Stimulated activated naive CD4-positive, alpha-beta T cell treated with Interleukin-2 at 50 U/mL for 16 hours (primary cell): ENCODE data around the gene PCDHGA6.
"Not testable (repeated sequence)": the region's sequence is repeated elsewhere in the genome, so short reads cannot be mapped to it uniquely, and the experiment has no call there.

Source experiments
- DNase-seq: peaks from one replicate; lab custom pipeline; 2025; lab: John Stamatoyannopoulos, UW

The PCDHGA6 gene

DNA sequence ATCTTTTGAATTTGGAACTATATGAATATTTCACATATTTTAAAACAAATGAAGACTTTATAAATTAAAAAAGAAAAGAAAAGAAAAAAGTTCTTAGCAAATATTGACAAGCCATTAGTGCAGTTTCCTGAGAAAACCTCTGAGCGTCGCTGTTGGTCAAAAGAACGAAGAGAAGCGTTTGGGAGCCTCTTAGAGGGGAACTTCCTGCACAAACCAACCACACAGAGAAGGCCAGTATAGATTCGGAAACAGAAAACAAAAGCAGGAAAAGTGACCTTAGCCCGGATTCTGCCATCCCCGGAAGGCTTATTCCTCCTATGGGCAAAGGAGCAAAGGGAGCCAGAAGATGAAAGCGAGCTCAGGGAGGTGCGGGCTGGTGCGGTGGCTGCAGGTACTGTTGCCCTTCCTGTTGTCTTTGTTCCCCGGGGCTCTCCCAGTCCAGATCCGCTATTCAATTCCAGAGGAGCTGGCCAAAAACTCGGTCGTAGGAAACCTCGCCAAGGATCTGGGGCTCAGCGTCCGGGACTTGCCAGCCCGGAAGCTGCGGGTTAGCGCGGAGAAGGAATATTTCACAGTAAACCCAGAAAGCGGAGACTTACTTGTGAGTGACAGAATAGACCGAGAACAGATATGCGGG lies 13.8 kb upstream of the PCDHGA6 start, which contains the start of gene PCDHGB2:
PCDHGB2 (plus strand) TSS at position 205 of the 637 bp plus-strand sequence; CDS start at position 347, 142 bp downstream.
- DNase-seq = no peak

DNA sequence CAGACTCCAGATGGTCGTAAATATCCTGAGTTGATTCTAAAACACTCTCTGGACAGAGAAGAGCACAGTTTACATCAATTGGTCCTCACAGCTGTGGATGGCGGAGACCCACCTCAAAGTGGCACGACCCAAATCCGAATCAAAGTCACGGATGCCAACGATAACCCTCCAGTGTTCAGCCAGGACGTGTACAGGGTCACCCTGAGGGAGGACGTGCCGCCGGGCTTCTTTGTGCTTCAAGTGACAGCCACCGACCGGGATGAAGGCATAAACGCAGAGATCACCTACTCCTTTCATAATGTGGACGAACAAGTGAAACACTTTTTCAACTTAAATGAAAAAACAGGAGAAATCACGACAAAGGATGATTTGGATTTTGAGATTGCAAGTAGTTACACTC lies 13.0 kb upstream of the PCDHGA6 start:
- no peak for DNase-seq

DNA sequence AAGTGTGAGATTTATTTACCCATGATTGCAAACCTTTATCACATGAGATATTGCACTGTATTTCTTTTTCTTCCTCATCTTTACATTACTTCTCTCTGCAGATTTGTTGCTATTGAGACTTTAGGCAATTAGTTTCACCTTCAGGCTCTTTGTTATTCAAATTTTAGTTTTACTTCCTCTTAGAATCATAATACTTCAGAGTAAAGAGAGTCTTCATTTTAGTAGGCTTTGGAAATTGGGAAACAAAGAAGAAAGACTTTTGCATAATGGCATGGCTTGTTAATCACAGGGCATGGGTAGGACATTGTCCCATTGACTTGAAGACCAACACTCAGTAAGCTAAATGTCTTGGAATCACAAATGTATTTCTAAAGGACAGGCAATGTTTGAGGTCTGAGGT lies 11.0 kb upstream of the PCDHGA6 start:
- no peak for DNase-seq

DNA sequence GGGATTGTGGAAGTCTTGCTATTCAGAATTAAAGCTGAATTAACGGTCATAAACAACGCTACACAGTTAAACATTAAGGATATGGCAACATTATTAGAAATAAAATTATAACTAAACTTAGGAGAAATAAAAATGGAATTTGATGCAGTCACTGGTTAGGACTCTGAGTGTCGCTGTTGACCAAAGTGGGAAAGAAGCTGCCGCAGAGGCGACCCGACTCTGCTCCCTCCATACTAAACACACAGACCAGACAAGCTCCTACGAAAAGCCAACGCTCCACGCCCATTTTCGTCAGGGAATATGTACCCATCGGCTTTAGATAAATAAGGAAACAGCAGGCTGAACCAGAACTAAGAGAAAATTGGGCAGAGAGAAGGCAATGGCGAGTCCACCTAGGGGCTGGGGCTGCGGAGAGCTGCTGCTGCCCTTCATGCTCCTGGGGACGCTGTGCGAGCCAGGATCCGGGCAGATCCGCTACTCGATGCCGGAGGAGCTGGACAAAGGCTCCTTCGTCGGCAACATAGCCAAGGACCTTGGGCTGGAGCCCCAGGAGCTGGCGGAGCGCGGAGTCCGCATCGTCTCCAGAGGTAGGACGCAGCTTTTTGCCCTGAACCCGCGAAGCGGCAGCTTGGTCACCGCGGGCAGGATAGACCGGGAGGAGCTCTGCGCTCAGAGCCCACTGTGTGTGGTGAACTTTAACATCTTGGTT lies 9.6 kb upstream of the PCDHGA6 start, which contains the start of gene PCDHGA5:
PCDHGA5 (plus strand) TSS at position 211 of the 709 bp plus-strand sequence; CDS start at position 380, 169 bp downstream.
- no peak for DNase-seq

DNA sequence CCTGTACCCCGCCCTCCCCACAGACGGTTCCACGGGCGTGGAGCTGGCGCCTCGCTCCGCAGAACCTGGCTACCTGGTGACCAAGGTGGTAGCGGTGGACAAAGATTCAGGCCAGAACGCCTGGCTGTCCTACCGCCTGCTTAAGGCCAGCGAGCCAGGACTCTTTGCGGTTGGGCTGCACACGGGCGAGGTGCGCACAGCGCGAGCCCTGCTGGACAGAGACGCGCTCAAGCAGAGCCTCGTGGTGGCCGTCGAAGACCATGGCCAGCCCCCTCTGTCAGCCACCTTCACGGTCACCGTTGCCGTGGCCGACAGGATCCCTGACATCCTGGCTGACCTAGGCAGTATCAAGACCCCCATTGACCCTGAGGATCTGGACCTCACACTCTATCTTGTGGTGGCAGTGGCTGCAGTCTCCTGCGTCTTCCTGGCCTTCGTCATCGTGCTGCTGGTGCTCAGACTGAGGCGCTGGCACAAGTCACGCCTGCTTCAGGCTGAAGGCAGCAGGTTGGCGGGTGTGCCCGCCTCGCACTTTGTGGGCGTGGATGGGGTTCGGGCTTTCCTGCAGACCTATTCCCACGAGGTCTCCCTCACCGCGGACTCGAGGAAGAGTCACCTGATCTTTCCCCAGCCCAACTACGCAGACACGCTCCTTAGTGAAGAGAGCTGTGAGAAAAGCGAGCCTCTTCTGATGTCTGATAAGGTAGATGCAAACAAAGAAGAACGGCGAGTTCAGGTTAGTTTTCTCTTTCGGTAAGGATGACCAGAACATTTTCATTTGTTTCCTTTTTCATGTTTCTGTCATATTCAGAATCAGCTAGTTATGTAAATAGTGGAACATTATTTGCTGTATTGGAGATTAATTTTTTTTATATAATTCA lies 7.4 kb upstream of the PCDHGA6 start:
- DNase-seq = no peak

DNA sequence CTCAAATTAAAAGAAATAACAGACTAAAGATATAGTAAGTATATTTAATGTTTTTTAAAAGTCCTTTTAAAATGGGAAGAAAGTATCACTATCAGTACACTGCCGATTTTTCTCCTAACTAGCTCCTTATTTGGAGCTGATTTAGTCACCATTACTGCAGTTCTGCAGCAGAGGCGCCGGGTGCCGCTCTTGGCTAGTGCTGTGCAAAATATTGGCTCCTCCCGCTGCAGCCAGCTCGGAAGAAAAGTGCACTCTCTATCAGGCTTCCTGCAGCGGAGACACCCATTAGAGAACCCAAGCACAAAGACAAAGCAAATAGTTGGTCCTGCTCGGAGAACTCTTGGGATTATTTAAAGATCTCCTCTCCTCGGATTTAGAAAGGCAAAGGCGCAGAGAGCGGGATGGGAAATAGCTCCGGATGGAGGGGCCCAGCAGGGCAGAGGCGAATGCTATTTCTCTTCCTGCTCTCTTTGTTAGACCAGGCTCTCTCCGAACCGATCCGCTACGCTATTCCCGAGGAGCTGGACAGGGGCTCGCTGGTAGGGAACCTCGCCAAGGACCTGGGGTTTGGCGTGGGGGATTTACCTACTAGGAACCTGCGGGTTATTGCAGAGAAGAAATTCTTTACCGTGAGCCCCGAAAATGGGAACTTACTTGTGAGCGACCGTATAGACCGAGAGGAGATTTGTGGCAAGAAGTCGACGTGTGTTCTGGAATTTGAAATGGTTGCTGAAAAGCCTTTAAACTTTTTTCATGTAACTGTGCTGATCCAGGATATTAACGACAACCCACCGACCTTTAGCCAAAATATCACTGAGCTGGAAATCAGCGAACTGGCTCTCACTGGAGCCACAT lies 3.5 kb upstream of the PCDHGA6 start, which contains the start of gene PCDHGB3:
PCDHGB3 (plus strand) TSS at position 249 of the 855 bp plus-strand sequence; CDS start at position 402, 153 bp downstream.
- peak; percentile 10 for DNase-seq

DNA sequence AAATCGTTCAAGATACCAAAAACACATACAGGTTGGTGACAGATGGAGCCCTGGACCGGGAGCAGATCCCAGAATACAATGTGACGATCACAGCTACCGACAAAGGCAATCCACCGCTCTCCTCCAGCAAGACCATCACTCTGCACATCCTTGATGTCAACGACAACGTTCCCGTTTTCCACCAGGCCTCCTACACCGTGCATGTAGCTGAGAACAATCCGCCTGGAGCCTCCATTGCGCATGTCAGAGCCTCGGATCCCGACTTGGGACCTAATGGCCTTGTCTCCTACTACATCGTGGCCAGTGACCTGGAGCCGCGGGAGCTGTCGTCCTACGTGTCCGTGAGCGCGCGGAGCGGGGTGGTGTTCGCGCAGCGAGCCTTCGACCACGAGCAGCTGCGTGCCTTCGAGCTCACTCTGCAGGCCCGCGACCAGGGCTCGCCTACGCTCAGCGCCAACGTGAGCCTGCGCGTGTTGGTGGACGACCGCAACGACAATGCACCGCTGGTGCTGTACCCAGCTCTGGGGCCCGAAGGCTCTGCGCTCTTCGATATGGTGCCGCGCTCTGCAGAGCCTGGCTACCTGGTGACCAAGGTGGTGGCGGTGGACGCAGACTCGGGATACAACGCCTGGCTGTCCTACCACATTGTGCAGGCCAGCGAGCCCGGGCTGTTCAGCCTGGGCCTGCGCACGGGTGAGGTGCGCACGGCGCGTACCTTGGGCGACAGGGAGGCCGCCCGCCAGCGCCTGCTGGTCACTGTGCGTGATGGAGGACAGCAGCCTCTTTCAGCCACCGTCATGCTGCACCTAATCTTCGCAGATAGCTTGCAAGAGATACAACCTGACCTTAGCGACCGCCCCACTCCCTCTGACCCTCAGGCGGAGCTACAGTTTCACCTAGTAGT lies 1.9 kb upstream of the PCDHGA6 start:
- DNase-seq = no peak

DNA sequence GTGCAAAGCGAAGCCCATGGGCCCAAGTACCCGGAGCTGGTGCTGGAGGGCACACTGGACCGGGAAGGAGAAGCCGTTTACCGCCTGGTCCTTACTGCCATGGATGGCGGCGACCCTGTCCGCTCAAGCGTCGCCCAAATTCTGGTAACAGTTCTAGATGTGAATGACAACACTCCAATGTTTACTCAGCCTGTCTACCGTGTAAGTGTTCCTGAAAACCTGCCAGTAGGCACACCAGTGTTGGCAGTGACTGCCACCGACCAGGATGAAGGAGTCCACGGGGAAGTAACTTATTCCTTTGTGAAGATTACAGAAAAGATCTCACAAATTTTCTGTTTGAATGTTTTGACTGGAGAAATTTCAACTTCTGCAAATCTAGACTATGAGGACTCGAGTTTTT lies 936 bp downstream of the PCDHGA6 start:
- no peak for DNase-seq

DNA sequence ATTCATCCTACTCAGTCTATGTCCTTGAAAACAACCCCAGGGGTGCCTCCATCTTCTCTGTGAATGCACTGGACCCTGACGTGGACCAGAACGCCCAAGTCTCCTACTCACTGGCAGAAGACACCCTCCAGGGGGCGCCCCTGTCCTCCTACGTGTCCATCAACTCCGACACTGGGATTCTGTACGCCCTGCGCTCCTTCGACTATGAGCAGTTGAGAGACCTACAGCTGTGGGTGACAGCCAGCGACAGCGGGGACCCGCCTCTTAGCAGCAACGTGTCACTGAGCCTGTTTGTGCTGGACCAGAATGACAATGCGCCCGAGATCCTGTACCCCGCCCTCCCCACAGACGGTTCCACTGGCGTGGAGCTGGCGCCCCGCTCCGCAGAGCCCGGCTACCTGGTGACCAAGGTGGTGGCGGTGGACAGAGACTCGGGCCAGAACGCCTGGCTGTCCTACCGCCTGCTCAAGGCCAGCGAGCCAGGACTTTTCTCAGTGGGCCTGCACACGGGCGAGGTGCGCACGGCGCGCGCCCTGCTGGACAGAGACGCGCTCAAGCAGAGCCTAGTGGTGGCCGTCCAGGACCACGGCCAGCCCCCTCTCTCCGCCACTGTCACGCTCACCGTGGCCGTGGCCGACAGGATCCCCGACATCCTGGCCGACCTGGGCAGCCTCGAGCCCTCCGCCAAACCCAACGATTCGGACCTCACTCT lies 1.9 kb downstream of the PCDHGA6 start:
- not testable (repeated sequence) for DNase-seq

DNA sequence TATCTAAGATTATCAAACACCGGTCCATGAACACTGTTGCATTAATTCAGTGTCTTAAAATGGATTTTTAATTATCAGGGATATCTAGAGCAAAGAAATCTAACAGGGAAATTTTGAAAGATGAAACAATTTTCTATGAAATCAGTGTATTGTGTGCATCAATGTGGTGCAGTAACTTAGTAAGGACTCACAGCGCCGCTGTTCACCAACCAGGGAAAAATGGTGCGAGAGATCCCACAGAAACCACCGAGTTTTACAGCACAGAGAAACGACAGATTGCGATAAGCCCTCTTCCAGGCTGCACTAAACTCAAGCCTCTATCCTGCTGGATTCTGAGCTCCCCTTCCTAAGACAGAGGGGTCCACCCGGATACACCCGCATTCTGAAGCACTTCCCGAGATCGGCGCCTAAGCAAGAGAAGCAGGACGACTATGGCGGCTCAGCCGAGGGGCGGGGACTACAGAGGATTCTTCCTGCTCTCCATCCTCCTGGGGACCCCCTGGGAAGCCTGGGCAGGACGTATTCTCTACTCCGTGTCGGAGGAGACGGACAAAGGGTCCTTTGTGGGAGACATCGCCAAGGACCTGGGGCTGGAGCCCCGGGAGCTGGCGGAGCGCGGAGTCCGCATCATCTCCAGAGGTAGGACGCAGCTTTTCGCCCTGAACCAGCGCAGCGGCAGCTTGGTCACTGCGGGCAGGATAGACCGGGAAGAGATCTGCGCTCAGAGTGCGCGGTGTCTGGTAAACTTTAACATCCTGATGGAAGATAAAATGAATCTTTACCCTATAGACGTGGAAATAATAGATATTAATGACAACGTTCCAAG lies 9.0 kb downstream of the PCDHGA6 start, which contains the start of gene PCDHGA7:
PCDHGA7 (plus strand) TSS at position 274 of the 826 bp plus-strand sequence; CDS start at position 432, 158 bp downstream.
- DNase-seq = no peak

DNA sequence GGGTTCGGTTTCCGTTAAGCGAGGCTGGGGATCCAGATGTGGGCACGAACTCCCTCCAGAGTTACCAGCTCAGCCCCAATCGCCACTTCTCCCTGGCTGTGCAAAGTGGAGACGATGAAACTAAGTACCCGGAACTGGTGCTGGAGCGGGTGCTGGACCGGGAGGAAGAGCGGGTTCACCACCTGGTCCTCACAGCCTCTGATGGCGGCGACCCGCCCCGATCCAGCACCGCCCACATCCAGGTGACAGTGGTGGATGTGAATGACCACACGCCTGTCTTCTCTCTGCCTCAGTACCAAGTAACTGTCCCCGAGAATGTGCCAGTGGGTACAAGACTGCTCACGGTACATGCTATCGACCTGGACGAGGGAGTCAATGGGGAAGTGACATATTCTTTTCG lies 9.7 kb downstream of the PCDHGA6 start:
- no peak for DNase-seq

DNA sequence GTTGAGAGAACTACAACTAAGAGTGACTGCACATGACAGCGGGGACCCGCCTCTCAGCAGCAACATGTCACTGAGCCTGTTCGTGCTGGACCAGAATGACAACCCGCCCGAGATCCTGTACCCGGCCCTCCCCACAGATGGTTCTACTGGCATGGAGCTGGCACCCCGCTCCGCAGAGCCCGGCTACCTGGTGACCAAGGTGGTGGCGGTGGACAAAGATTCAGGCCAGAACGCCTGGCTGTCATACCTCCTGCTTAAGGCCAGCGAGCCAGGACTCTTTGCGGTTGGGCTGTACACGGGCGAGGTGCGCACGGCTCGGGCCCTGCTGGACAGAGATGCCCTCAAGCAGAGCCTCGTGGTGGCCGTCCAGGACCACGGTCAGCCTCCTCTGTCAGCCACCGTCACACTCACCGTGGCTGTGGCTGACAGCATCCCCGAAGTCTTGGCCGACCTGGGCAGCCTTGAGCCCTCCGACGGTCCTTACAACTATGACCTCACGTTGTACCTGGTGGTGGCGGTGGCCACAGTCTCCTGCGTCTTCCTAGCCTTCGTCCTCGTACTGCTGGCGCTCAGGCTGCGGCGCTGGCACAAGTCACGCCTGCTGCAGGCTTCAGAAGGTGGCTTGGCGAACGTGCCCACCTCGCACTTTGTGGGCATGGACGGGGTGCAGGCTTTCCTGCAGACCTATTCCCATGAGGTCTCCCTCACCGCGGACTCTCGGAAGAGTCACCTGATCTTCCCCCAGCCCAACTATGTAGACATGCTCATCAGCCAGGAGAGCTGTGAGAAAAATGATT lies 11.0 kb downstream of the PCDHGA6 start:
- DNase-seq = no peak

DNA sequence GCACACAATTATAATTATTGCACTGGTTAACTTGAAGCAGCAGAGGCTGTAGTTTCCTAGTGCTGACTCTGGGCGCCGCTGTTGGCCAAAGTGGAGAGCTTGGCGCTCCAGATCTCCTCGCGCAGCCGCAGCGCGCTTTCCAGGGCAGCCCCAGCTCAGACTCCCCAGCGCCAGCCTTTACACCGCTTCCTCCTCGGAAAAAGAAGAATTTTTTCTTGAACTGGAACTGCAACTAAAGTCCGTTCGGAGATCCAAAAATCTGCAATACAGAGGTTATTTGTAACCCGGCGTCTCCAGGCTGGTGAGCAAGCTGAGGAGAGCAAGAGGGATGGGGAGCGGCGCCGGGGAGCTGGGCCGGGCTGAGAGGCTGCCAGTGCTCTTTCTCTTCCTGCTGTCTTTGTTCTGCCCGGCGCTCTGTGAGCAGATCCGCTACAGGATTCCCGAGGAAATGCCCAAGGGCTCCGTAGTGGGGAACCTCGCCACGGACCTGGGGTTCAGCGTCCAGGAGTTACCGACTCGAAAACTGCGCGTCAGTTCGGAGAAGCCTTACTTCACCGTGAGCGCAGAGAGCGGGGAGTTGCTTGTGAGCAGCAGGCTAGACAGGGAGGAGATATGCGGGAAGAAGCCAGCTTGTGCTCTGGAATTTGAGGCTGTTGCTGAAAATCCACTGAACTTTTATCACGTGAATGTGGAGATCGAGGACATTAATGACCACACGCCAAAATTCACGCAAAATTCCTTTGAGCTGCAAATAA lies 14.0 kb downstream of the PCDHGA6 start, which contains the start of gene PCDHGB4:
PCDHGB4 (plus strand) TSS at position 142 of the 755 bp plus-strand sequence; CDS start at position 329, 187 bp downstream.
- DNase-seq = not testable (repeated sequence)

DNA sequence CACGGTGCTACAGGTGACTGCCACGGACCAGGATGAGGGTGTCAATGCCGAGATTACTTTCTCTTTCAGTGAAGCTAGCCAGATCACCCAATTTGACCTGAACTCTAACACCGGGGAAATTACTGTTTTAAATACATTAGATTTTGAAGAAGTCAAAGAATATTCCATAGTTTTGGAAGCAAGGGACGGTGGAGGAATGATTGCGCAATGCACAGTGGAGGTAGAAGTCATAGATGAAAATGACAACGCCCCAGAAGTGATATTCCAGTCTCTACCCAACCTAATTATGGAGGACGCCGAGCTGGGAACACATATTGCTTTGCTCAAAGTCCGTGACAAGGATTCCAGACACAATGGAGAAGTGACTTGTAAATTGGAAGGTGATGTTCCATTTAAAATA lies 15.0 kb downstream of the PCDHGA6 start:
- no peak for DNase-seq

DNA sequence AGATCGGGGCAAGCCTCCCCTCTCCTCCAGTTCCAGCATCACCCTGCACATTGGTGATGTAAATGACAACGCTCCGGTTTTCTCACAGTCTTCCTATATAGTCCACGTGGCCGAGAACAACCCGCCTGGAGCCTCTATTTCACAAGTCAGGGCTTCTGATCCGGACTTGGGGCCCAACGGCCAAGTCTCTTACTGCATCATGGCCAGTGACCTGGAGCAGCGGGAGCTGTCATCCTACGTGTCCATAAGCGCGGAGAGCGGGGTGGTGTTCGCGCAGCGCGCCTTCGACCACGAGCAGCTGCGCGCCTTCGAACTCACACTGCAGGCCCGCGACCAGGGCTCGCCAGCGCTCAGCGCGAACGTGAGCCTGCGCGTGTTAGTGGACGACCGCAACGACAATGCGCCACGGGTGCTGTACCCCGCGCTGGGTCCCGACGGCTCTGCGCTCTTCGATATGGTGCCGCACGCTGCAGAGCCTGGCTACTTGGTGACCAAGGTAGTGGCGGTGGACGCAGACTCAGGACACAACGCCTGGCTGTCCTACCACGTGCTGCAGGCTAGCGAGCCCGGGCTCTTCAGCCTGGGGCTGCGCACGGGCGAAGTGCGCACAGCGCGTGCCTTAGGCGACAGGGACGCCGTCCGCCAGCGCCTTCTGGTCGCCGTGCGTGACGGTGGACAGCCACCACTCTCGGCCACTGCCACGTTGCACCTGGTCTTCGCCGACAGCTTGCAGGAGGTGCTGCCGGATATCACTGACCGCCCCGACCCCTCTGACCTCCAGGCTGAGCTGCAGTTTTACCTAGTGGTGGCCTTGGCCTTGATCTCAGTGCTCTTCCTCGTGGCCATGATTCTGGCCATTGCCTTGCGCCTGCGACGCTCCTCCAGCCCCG lies 15.7 kb downstream of the PCDHGA6 start:
- DNase-seq = no peak
